Measurements from ENCODE around the gene FAM50A.
A peak's percentile ranks its signal among the peaks of the same experiment; 100 is the strongest.

FAM50A gene

DNA sequence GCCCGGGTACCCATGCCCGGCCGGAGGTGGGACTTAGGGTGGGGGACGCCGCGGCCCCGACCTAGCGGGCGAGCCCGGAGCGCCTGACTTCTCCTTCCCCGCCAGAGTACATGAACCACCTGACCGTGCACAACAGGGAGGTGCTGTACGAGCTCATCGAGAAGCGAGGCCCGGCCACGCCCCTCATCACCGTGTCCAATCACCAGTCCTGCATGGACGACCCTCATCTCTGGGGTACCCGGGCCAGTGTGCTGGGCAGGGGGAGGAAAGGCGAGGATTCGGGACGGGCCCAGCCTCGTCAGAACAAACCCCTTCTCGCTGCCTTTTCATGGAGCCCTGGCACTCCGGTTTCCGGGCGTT, 32.0 kb upstream of the FAM50A start:
- H3K4me3 ChIP-seq (ENCODE audit: low read depth, low read length), result peak overlapping the region; percentile 64
- no peak for DNase-seq (ENCODE audit: low read depth)

DNA sequence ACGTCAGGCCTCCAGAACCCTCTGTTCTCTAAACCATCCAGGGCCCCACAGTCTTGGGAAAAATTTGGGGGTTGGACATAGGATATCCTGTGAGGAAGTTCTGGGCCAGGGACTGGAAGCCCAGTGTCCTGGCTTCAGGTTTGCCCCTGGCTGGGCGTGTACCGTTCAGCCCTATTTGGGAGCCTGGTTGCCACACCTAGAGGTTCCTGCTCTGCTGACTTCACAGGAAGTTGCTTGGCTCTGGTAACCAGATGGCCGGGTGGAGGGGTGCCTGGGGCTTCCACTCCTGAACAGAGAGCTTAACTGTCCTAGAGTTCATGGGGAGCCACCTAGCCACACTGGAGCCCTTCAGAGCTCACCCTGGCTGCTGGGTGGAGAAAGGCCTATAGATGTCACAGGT, 31.5 kb upstream of the FAM50A start:
- H3K4me3 ChIP-seq (ENCODE audit: low read depth, low read length), result peak overlapping the region; percentile 64

DNA sequence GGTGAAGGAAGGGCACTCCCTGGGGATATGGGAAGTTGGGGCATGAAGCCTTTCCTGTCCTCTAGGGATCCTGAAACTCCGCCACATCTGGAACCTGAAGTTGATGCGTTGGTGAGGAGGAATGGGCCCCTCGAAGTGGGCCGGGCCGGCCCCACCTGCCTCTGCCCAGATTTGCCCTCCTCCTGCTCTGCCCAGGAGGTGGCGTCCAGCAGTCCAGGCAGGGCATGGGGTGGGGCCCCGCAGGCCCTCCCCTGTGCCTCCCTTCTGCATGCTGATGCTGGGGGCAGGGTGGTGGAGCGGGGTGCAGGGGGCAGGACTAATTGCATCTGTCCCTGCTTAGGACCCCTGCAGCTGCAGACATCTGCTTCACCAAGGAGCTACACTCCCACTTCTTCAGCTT, 30.8 kb upstream of the FAM50A start:
- no peak overlapping the region for H3K4me3 ChIP-seq (ENCODE audit: low read depth, low read length)

More for the DNA sequence above, 31.5 kb upstream of the FAM50A start:
- no peak for DNase-seq (ENCODE audit: low read depth)

DNA sequence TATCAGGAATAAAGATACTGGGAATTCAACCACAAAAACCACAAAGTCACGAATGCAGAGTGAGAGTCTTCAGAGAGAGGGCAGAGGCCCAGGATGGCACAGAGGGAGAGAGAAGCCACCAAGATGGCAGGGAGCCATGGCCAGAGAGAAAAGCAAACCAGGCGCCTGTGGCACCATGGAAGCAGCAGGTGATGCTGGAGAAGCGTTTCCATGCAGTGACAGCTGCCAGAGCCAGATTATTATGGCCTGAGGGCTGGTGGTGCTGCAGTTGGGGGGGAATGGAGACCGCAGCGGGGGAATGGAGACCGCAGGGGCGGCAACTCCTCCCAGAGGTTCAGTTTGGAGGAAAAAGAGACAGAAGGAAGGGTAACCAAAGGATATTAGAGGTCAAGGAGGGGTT, 26.8 kb upstream of the FAM50A start:
- DNase-seq (ENCODE audit: low read depth), result no peak
- H3K4me3 ChIP-seq (ENCODE audit: low read depth, low read length), result no peak overlapping the region

More for the DNA sequence above, 30.8 kb upstream of the FAM50A start:
- no peak for DNase-seq (ENCODE audit: low read depth)

DNA sequence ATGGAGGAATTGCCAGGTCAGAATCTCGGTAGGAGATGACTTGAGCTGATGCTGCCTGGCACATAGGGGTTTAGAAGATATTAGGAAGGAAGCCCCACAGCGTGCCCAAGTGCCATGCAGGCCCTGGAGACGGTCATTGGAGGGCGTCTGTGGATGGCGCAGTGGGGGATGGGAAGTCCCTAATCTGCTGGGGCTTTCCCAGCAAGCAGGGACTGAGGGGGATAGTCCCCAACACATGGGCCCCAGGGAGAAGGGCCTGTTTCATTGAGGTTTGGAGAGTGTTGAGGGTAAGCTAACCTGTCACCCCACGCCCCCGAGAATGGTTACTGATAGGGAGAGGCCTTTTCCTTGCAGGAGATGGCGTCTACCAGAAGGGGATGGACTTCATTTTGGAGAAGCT, 24.8 kb upstream of the FAM50A start:
- no peak for DNase-seq (ENCODE audit: low read depth)
- H3K4me3 ChIP-seq (ENCODE audit: low read depth, low read length), result no peak overlapping the region

DNA sequence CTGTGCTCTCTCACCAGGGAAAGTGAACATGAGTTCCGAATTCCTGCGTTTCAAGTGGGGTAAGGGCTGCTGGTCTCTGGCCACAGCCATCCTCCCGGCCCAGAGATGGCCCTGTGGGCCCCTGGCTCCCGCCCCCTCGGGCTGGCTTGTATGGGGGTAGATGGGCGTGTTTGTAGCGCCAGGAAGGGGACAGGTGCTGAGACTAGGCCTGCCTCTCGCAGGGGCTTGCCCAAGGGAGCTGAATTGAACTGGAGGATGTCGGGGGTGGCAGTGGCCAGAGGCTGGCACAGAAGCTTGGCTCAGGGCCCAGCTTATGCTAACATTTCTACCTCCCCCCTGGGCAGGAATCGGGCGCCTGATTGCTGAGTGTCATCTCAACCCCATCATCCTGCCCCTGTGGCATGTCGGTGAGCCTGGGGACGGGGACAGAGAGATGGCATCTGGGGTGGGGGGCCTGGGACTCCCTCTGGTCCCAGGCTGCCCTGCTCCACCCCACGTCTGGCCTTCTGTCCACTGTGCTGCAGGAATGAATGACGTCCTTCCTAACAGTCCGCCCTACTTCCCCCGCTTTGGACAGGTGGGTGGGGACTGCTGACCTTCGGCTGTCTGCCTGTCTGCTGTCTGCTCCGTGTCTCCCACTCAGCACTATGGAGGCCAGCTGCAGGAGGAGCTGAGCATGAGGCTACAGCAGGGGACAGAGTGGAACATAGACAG, 24.1 kb upstream of the FAM50A start:
- no peak for DNase-seq (ENCODE audit: low read depth)
- H3K4me3 ChIP-seq (ENCODE audit: low read depth, low read length), result no peak overlapping the region

DNA sequence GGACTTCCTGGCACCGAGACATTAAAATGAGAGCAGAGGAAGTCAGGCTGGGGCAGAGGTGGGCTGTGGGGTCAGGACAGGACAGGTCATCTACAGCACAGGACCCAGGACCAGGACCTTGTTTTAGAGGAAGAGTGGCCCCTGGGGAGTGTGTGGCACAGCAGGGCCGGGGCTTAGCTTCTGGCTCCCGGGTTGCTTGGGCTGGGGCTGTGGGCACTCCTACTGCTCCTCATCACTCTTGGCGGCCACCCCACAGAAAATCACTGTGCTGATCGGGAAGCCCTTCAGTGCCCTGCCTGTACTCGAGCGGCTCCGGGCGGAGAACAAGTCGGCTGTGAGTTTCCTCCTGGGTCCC, 23.6 kb upstream of the FAM50A start:
- H3K4me3 ChIP-seq (ENCODE audit: low read depth, low read length), result no peak overlapping the region
- DNase-seq (ENCODE audit: low read depth), result no peak

DNA sequence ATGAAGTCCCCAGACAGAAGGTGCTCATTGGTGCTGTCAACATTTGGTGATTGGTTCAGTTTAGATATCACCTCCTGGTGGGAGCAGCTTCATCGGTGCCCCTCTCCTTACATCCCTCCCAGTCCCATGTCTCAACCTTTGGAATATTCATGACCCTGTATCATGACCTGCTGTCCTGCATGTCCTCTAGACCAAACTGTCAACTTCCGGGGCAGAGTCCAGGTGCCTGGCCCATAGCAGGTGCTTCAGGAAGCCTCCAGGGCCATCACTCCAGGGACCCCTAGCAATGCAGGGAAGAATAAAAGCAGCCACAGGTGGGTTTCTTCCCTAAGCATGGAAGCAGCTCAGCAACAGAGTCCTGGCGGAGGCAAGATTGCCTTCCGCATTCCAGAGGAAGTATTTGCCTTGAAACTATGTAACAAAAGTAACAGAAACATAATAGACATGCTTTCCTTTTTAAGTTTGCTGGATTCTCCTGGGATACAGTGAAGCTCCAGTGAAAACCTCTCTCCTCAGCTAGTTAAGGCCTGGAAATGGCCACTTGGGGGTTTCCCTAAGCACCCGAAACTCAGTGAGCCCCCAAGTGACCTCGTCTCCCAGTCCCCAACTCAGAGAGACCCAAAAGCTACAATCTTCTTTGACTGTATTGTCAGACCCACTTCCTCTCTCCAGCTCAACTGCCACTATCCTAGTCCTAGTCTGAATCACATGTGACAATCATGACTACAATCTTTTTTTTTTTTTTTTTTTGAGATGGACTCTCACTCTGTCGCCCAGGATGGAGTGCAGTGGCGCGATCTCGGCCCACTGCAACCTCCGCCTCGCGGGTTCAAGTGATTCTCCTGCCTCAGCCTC, 16.8 kb upstream of the FAM50A start:
- DNase-seq (ENCODE audit: low read depth), result no peak
- no peak overlapping the region for H3K4me3 ChIP-seq (ENCODE audit: low read depth, low read length)

DNA sequence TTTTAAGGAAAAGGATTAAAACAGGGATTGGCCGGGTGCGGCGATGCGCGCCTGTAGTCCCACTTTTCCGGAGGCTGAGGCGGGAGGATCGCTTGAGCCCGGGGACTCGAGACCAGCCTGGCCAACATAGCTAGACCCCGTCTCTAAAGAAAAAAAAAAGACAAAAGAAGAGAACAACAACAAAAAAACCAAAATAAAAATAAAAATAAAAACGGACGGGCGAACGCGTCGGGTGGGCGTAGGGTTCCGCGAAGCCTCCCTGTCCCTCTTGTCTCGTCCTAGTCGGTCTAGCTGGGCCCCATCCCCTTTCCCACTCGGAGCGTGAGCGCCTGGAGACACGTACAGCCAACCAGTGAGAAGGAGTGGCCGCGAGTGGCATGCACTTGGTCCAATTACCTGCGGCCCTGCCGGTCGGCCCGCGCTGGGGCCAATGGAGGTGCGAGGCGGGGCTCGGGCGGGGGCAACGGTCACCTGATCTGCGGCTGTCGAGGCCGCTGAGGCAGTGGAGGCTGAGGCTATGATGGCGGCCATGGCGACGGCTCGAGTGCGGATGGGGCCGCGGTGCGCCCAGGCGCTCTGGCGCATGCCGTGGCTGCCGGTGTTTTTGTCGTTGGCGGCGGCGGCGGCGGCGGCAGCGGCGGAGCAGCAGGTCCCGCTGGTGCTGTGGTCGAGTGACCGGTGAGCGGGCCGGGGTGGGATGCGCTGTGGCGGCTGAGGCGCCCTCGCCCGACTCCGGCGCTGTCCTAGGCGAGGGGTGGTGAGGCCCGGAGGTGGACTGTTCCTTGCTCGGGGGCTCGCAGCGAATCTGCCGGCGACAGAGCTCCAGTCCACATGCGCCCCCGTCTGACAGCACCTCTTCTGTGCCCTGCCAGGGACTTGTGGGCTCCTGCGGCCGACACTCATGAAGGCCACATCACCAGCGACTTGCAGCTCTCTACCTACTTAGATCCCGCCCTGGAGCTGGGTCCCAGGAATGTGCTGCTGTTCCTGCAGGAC, 15.5 kb upstream of the FAM50A start, which contains the start of gene ATP6AP1:
Gene ATP6AP1, plus strand, starts transcription at position 502 of the 996 bp plus-strand sequence. Its CDS starts 16 bp downstream, at position 518.
- peak; percentile 81 for DNase-seq (ENCODE audit: low read depth)
- H3K4me3 ChIP-seq (ENCODE audit: low read depth, low read length), result peak within 1 kb of the TSS; percentile 63

DNA sequence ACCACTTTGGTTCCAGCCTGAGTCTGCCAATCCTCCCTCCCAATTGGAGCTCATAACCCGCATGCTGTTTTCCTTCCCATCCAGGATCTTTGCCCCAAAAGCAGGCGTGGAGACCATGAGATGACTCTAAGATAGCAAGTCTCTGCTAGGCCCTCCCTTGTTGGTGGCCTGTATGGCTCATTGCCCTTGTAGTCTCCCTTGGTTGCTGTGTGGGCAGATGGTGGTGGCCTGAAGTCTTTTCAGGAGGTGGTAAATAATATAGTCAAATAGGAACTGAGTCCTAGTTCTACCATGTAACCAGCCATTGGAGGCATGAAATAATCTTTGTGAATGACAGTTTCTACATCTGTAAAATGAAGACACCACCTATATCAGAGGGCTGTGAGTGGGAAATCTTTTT, 14.2 kb upstream of the FAM50A start:
- DNase-seq (ENCODE audit: low read depth), result no peak
- no peak overlapping the region for H3K4me3 ChIP-seq (ENCODE audit: low read depth, low read length)

DNA sequence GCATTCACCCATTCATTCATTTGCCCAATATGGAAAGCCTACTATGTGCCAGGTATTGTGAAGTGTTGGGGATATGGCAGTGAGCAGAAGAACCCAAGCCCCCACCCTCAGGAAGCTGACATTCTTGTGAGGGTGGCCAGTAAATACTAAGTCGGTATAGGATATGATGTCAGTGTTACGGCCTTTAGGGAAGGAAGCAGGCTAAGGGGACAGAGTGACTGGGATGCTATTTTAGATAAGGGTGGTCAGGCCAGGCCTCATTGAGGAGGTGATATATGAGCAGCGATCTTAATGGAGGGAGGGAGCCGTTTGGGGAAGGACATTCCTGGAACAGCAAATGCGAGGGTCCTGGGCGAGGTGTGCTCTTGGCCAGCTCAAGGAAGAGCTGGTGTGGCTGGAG, 13.5 kb upstream of the FAM50A start:
- no peak overlapping the region for H3K4me3 ChIP-seq (ENCODE audit: low read depth, low read length)
- DNase-seq (ENCODE audit: low read depth), result no peak

DNA sequence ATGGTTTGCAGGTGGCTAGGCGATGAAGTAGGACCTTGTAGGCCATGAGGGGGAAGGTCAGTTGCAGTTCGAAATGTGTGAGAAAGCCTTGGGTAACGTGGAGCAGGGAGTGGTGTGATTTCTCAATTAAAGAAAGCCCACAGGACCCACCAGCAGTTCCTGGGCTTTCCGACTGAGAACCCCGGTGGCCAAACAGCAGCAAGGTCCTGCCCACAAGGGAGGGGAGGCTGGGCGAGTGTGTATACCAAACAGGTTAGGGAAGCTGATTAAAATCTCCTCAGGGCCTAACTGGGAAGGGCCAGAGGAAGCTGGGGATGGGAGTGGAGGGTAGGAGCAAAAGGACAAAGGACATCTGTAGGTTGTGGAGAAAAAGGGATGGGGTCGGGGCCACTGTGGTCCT, 13.0 kb upstream of the FAM50A start:
- DNase-seq (ENCODE audit: low read depth), result no peak
- H3K4me3 ChIP-seq (ENCODE audit: low read depth, low read length), result no peak overlapping the region

DNA sequence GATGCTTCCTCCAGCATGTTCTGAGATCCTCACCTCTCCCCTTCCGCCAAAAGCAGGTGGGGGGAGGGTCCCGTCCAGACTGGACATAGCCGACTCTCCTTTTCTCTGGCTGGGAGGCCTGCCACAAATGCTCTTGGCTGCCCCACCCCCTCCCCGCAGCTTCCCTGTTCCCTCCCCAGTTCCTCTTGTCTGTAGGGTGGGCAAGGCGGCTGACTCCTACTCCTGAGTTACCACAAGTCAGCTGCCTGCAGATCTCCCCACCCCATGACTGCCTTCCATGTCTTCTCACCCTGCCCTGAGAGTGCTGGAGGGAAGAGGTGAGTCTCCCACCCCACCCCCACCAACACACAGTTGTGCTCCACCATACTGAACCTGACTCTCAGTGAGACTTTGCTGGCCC, 12.6 kb upstream of the FAM50A start:
- DNase-seq (ENCODE audit: low read depth), result no peak
- no peak overlapping the region for H3K4me3 ChIP-seq (ENCODE audit: low read depth, low read length)

DNA sequence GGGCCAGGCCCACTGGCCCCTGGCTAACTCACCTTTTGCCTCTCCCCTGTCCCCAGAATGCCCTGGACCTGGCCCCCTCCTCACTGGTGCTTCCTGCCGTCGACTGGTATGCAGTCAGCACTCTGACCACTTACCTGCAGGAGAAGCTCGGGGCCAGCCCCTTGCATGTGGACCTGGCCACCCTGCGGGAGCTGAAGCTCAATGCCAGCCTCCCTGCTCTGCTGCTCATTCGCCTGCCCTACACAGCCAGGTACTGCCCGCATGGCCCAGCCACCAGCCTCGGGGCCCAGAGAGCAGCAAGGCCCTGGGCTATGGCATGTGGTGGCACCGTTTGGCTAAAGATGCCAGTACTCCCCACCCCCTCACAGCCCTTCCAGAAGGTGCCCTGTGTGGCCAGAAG, 11.7 kb upstream of the FAM50A start:
- DNase-seq (ENCODE audit: low read depth), result no peak
- H3K4me3 ChIP-seq (ENCODE audit: low read depth, low read length), result no peak overlapping the region

DNA sequence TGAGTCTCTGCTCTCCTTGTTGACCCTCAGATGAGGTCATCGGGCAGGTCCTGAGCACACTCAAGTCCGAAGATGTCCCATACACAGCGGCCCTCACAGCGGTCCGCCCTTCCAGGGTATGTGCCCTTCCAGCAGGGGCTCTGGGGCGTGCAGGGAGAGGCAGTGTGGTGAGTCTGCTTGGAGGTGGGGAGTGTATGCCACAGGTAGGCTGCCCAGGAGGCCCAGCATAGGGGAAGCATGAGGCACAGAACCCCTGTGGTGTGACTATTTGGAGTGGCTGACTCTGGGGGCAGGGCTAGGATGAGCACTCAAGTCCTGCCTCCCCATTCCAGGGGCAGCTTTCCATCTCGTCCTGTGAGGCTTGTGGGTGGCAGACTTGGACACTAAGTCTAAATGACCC, 10.3 kb upstream of the FAM50A start:
- H3K4me3 ChIP-seq (ENCODE audit: low read depth, low read length), result no peak overlapping the region
- no peak for DNase-seq (ENCODE audit: low read depth)

DNA sequence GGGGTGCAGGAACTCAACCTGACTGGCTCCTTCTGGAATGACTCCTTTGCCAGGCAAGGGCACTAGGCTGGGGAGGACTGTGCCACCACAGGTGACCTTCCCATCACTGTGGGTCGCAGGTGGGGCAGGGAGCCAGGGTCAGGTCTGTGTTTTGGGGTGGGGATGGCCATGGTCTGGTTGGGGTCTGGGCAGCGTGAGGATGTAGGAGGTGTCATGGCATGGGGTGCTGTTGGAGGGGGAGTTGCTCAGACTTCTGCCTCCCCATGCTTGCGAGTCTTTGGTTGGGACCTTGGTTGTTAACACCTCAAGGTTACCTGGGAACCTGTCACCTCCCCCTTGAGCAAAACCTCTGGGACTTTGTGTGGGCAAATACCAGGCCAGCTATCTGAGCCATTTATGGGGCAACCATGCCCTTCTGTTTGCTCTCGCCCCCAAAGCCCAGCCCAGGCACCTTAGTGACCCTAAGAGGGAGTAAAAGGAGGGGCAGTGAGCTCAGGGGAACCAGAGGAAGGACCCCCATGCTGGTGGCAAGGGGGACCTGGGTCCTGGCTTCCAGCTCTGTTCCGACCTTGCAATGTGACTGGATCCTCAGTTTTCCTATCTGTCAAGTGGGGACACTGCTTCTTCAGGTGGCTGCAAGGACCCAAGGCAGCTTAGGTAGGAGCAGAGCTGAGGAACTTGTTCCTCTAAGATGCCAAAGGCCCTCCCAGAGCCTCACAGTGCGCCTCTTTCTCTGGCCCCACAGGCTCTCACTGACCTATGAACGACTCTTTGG, 9.4 kb upstream of the FAM50A start:
- no peak overlapping the region for H3K4me3 ChIP-seq (ENCODE audit: low read depth, low read length)
- DNase-seq (ENCODE audit: low read depth), result no peak

DNA sequence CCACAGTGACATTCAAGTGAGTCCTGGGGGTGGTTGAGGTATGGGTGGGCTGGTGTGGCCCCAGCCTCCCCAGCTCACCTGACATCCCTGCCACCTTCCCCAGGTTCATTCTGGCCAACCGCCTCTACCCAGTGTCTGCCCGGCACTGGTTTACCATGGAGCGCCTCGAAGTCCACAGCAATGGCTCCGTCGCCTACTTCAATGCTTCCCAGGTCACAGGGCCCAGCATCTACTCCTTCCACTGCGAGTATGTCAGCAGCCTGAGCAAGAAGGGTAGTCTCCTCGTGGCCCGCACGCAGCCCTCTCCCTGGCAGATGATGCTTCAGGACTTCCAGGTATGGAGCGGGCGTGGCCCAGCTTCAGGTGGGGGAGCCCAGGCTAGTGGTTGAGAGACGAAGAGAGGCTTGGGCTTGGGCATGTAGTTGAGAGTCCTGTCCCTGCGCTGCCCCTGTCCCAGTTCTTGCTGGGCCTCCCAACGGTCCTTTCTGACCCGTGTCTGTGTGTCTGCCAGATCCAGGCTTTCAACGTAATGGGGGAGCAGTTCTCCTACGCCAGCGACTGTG, 8.7 kb upstream of the FAM50A start:
- no peak overlapping the region for H3K4me3 ChIP-seq (ENCODE audit: low read depth, low read length)
- no peak for DNase-seq (ENCODE audit: low read depth)

DNA sequence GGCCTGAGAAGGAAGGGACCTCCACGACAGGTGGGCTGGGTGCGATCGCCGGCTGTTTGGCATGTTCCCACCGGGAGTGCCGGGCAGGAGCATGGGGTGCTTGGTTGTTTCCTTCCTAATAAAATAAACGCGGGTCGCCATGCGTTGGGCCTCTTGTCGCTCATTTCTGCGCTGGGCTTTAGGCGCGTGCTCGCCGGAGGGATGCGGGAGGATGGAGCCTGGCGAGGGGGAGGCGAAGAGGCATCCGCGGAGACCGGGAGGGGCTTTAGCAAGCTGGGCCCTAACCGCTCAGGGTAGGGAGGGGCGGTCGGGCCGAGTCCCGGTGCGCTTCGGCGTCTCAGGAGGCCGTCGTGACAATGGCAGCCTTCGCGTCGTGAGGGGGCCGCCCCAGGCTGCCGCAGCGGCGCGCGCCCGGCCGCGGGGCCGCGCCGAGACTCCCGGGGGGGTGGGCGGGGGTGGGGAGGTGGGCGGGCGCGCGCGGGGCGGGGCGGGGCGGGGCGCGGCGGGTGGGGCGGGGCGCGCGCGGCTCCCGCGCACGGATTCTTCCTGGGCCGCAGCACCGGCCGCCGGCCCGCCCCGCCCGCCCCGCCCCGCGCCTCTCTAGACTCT, 7.5 kb upstream of the FAM50A start:
- H3K4me3 ChIP-seq (ENCODE audit: low read depth, low read length), result peak overlapping the region; percentile 56
- DNase-seq (ENCODE audit: low read depth), result no peak
